Kidney epithelial cell (primary cell): ENCODE results near the gene TRIB2. TPM values are rescaled to one million over a fixed set of nuclear protein-coding genes. Genes with fewer than 3 reads are reported as not detected.

ENCODE experiments used
- DNase-seq: peaks from one replicate; pipeline ENCODE4 v3.0.0-alpha.2; 2010; ENCODE audit warnings: low read depth
- H3K27me3 ChIP-seq: 2 replicates; pipeline ENCODE4 v1.6.0; 2011; ENCODE audit warnings: low read length; ENCODE audit not compliant: control insufficient read depth, insufficient read depth
- H3K36me3 ChIP-seq: 2 replicates; pipeline ENCODE4 v1.5.1; 2011; ENCODE audit warnings: low read length; ENCODE audit not compliant: control insufficient read depth, insufficient read depth
- H3K4me3 ChIP-seq: 2 replicates; pipeline ENCODE4 v1.5.1; 2011; ENCODE audit warnings: low read depth, mild to moderate bottlenecking, control low read depth, low read length
- CTCF ChIP-seq: IDR thresholded peaks from 2 replicates; pipeline ENCODE4 v1.5.1; 2011; ENCODE audit warnings: mild to moderate bottlenecking, moderate library complexity, low read length, control low read depth, inconsistent platforms; ENCODE audit not compliant: insufficient read depth, poor library complexity, severe bottlenecking
- total RNA-seq: library from RNA; depleted of rRNA; stranded (reverse); fragments of >200 nt; gene quantifications from 2 replicates; pipeline ENCODE4 v1.2.3, GENCODE V29; 2015

TRIB2 gene
- total RNA-seq, 1 donor from 2014 or later, result 16.9 TPM

- DNase-seq, result no peak
- no peaks in the 10 kb centered on the region for H3K27me3 ChIP-seq
- H3K36me3 ChIP-seq, result no peaks in the 10 kb centered on the region
- H3K4me3 ChIP-seq, result no peak overlapping the region
- no peak for TF ChIP-seq CTCF
These were observed 8.1 kb upstream of the TRIB2 start for GRCh38 chr2:12708508-12709206.

- no peak for TF ChIP-seq CTCF
- DNase-seq, result no peak
- H3K4me3 ChIP-seq, result no peak overlapping the region
- H3K36me3 ChIP-seq, result no peaks in the 10 kb centered on the region
- H3K27me3 ChIP-seq, result no peaks in the 10 kb centered on the region
These were observed 7.6 kb upstream of the TRIB2 start for GRCh38 chr2:12709207-12709522.

- Histone ChIP-seq H3K27me3 (no peaks in the 10 kb centered on the region), H3K4me3 (no peak overlapping the region), H3K36me3 (no peaks in the 10 kb centered on the region)
- TF ChIP-seq CTCF, result no peak
- DNase-seq, result no peak
These were observed 6.4 kb upstream of the TRIB2 start for GRCh38 chr2:12710301-12710700.

- H3K4me3 ChIP-seq, result no peak overlapping the region
- no peak for TF ChIP-seq CTCF
- H3K36me3 ChIP-seq, result no peaks in the 10 kb centered on the region
- no peaks in the 10 kb centered on the region for H3K27me3 ChIP-seq
- no peak for DNase-seq
These were observed 5.4 kb upstream of the TRIB2 start for GRCh38 chr2:12711339-12711738.

GRCh38 chr2:12712881-12713280 is 3.9 kb upstream of the TRIB2 start:
- H3K27me3 ChIP-seq, result peaks cover 4% of the 10 kb centered on the region
- no peak for DNase-seq
- TF ChIP-seq CTCF, result no peak
- no peak overlapping the region for H3K4me3 ChIP-seq
- H3K36me3 ChIP-seq, result no peaks in the 10 kb centered on the region

- Histone ChIP-seq H3K36me3 (no peaks in the 10 kb centered on the region), H3K27me3 (peaks cover 8% of the 10 kb centered on the region), H3K4me3 (no peak overlapping the region)
- TF ChIP-seq CTCF, result no peak
- DNase-seq, result no peak
These were observed 2.1 kb upstream of the TRIB2 start for GRCh38 chr2:12714391-12715221.
